ENCODE data around the gene ACKR3. TPM values are rescaled to one million over a fixed set of nuclear protein-coding genes. Genes with fewer than 3 reads are reported as not detected.
A peak's percentile ranks its signal among the peaks of the same experiment; 100 is the strongest.

The ACKR3 gene
- total RNA-seq, 1 donor from 2014 or later, result 39.3 TPM

- no peaks in the 10 kb centered on the region for H3K9me3 ChIP-seq (replicated peaks)
- no peaks in the 10 kb centered on the region for H3K27me3 ChIP-seq (ENCODE audit: low read depth)
- DNase-seq, result no peak
- no peak for TF ChIP-seq CTCF (IDR thresholded peaks at IDR 0.05; ENCODE audit: borderline replicate concordance)
- no peaks in the 10 kb centered on the region for H3K36me3 ChIP-seq
- H3K27ac ChIP-seq (replicated peaks), result peak overlapping the region; percentile 41
- peaks cover 35% of the 10 kb centered on the region for H3K4me1 ChIP-seq
- H3K4me3 ChIP-seq, result no peak overlapping the region
- intact Hi-C loops (cut with micrococcal nuclease), result no loop called here
Measured at GRCh38 chr2:236597629-236598028, 28.0 kb downstream of the ACKR3 start.

- TF ChIP-seq CTCF (IDR thresholded peaks at IDR 0.05; ENCODE audit: borderline replicate concordance), result no peak
- Histone ChIP-seq H3K9me3 (replicated peaks) (no peaks in the 10 kb centered on the region), H3K27me3 (ENCODE audit: low read depth) (no peaks in the 10 kb centered on the region), H3K27ac (replicated peaks) (no peak overlapping the region), H3K4me1 (peaks cover 28% of the 10 kb centered on the region), H3K36me3 (no peaks in the 10 kb centered on the region), H3K4me3 (no peak overlapping the region)
- intact Hi-C loops (cut with micrococcal nuclease), result no loop called here
- DNase-seq, result no peak
Measured at GRCh38 chr2:236599059-236599458, 29.4 kb downstream of the ACKR3 start.

- DNase-seq, result no peak
- no peaks in the 10 kb centered on the region for H3K27me3 ChIP-seq (ENCODE audit: low read depth)
- no peak for TF ChIP-seq CTCF (IDR thresholded peaks at IDR 0.05; ENCODE audit: borderline replicate concordance)
- no peaks in the 10 kb centered on the region for H3K9me3 ChIP-seq (replicated peaks)
- peaks cover 28% of the 10 kb centered on the region for H3K4me1 ChIP-seq
- H3K27ac ChIP-seq (replicated peaks), result no peak overlapping the region
- H3K36me3 ChIP-seq, result no peaks in the 10 kb centered on the region
- H3K4me3 ChIP-seq, result no peak overlapping the region
- intact Hi-C loops (cut with micrococcal nuclease), result no loop called here
Measured at GRCh38 chr2:236600158-236600557, 30.5 kb downstream of the ACKR3 start.

GRCh38 chr2:236600892-236601291 lies 31.3 kb downstream of the ACKR3 start:
- H3K4me3 ChIP-seq, result no peak overlapping the region
- intact Hi-C loops (cut with micrococcal nuclease), result no loop called here
- no peak for TF ChIP-seq CTCF (IDR thresholded peaks at IDR 0.05; ENCODE audit: borderline replicate concordance)
- no peaks in the 10 kb centered on the region for H3K9me3 ChIP-seq (replicated peaks)
- no peak overlapping the region for H3K27ac ChIP-seq (replicated peaks)
- no peak for DNase-seq
- no peaks in the 10 kb centered on the region for H3K27me3 ChIP-seq (ENCODE audit: low read depth)
- peaks cover 28% of the 10 kb centered on the region for H3K4me1 ChIP-seq
- no peaks in the 10 kb centered on the region for H3K36me3 ChIP-seq

- H3K27me3 ChIP-seq (ENCODE audit: low read depth), result no peaks in the 10 kb centered on the region
- H3K27ac ChIP-seq (replicated peaks), result no peak overlapping the region
- no peak for TF ChIP-seq CTCF (IDR thresholded peaks at IDR 0.05; ENCODE audit: borderline replicate concordance)
- H3K4me3 ChIP-seq, result no peak overlapping the region
- H3K36me3 ChIP-seq, result no peaks in the 10 kb centered on the region
- intact Hi-C loops (cut with micrococcal nuclease), result no loop called here
- H3K4me1 ChIP-seq, result peaks cover 28% of the 10 kb centered on the region
- no peak for DNase-seq
- H3K9me3 ChIP-seq (replicated peaks), result no peaks in the 10 kb centered on the region
Measured at GRCh38 chr2:236601316-236602202, 31.9 kb downstream of the ACKR3 start.

Measured in left ventricle myocardium inferior (tissue), 1 donor.